Epithelial cell of alveolus of lung (primary cell): ENCODE data around the gene OR2W3. TPM values are rescaled to one million over a fixed set of nuclear protein-coding genes. Genes with fewer than 3 reads are reported as not detected.

Experiments used
- total RNA-seq: library from RNA; depleted of rRNA; stranded (reverse); fragments of >200 nt; gene quantifications from 2 replicates; pipeline ENCODE4 v1.2.1, GENCODE V29; 2015

Gene OR2W3
- not detected in 2 replicates for total RNA-seq

DNA sequence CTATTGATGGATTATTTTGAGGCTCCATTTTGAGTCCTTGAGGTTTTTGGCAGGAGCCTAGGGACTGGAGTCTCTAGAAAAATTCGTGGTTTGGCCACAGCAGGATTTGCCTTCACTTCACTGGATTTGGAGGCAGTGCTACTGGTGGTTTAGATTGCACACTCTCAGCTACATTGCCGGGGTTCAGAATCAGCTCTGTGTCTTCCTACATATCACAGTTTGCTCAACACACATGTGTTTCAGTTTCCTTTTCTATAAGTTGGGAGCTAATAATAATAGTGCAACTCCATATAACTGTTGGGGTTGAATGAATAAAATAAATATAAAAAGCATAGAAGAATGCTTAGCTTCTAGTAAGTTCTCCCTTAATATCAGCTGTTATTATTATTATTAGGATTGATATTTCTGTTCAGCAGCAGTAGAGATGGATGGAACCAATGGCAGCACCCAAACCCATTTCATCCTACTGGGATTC, at the start of gene OR2W3:
OR2W3 (plus strand) TSS at position 425 of the 475 bp plus-strand sequence; CDS start at position 425, 0 bp downstream.

GRCh38 chr1:247857069-247857984, 38.1 kb upstream of the OR2W3 start, which contains the start of gene TRIM58:
TSS of gene TRIM58 (plus strand) at chr1:247857187. CDS start at chr1:247857247, 60 bp downstream.

DNA sequence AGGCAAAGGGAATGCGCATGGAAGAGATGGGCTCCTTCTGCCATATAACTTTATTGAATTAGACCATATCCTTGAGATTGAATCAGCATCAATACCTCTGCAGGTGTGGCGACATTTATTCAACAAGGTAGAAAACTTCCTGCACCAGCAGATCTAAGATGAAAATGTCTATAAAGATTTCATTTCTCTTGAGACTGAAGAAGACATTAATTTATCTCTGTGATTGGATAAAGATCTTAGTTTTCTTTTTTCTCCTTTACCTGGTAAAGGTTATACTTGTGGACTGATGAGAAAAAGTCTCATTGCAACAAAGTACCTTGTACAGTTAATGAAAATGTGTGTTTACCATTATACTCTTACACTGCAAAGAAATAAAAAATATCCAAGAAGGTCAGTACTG, 24.6 kb downstream of the OR2W3 start, which contains the start of gene OR2T8:
OR2T8 (plus strand) TSS at position 301 of the 400 bp plus-strand sequence. CDS start 766 bp downstream, outside the sequence.

GRCh38 chr1:247924868-247925267, 29.5 kb downstream of the OR2W3 start, which contains the start of gene OR2AJ1:
TSS of gene OR2AJ1 (plus strand) at chr1:247924889. CDS start at chr1:247933769, 8,880 bp downstream.

Other genes starting within 250 kb of the OR2W3 start
- gene OR13G1, start 215.8 kb upstream of the OR2W3 start, total RNA-seq: not detected in 2 replicates
- gene OR6F1, start 178.9 kb upstream of the OR2W3 start, total RNA-seq: not detected in 2 replicates
- gene OR14K1, start 157.0 kb upstream of the OR2W3 start, total RNA-seq: not detected in 2 replicates
- not detected in 2 replicates for gene OR14A2, start 147.4 kb upstream of the OR2W3 start, total RNA-seq
- gene OR1C1, start 135.0 kb upstream of the OR2W3 start, total RNA-seq: not detected in 2 replicates
- not detected in 2 replicates for gene OR14A16, start 71.5 kb upstream of the OR2W3 start, total RNA-seq
- gene OR11L1, start 53.7 kb upstream of the OR2W3 start, total RNA-seq: not detected in 2 replicates
- 0.13 and 0.32 TPM in 2 replicates for gene TRIM58, start 38.4 kb upstream of the OR2W3 start, total RNA-seq
- gene OR2T8, start 24.7 kb downstream of the OR2W3 start, total RNA-seq: not detected in 2 replicates
- not detected in 2 replicates for gene OR2AJ1, start 29.3 kb downstream of the OR2W3 start, total RNA-seq
- not detected in 2 replicates for gene OR2L8, start 53.3 kb downstream of the OR2W3 start, total RNA-seq
- gene OR2AK2, start 69.6 kb downstream of the OR2W3 start, total RNA-seq: not detected in 2 replicates
- not detected in 2 replicates for gene OR2L5, start 118.1 kb downstream of the OR2W3 start, total RNA-seq
- not detected in 2 replicates for gene OR2L2, start 134.5 kb downstream of the OR2W3 start, total RNA-seq
- not detected in 2 replicates for gene OR2L3, start 151.2 kb downstream of the OR2W3 start, total RNA-seq
- not detected in 2 replicates for gene OR2L13, start 199.6 kb downstream of the OR2W3 start, total RNA-seq
- not detected in 2 replicates for gene OR2M5, start 249.6 kb downstream of the OR2W3 start, total RNA-seq